Measurements from ENCODE around the gene TMBIM4.
"Not testable (repeated sequence)": the region's sequence is repeated elsewhere in the genome, so short reads cannot be mapped to it uniquely, and the experiment has no call there.

TMBIM4 gene

GRCh38 chr12:66169221-66170170 lies at the start of gene TMBIM4:
TSS of gene TMBIM4 (minus strand) at chr12:66169996. CDS start at chr12:66169951, 45 bp downstream.
- DNase-seq: peak; percentile 96

- DNase-seq: no peak
Observed at GRCh38 chr12:66217342-66217917, 47.6 kb upstream of the TMBIM4 start.

GRCh38 chr12:66213011-66213410 lies 43.2 kb upstream of the TMBIM4 start:
- DNase-seq: not testable (repeated sequence)

- not testable (repeated sequence) for DNase-seq
Observed at GRCh38 chr12:66211573-66211972, 41.8 kb upstream of the TMBIM4 start.

- peak; percentile 42 for DNase-seq
Observed at GRCh38 chr12:66210840-66211239, 41.0 kb upstream of the TMBIM4 start.

GRCh38 chr12:66206141-66206540 lies 36.3 kb upstream of the TMBIM4 start:
- no peak for DNase-seq

GRCh38 chr12:66203820-66204219 lies 34.0 kb upstream of the TMBIM4 start:
- DNase-seq: no peak

GRCh38 chr12:66199831-66200509 lies 30.2 kb upstream of the TMBIM4 start:
- DNase-seq: peak; percentile 22

GRCh38 chr12:66199141-66199540 lies 29.3 kb upstream of the TMBIM4 start:
- DNase-seq: no peak

GRCh38 chr12:66197495-66197921 lies 27.7 kb upstream of the TMBIM4 start:
- peak; percentile 53 for DNase-seq

GRCh38 chr12:66196806-66197205 lies 27.0 kb upstream of the TMBIM4 start:
- DNase-seq: no peak

- no peak for DNase-seq
Observed at GRCh38 chr12:66195242-66195641, 25.4 kb upstream of the TMBIM4 start.

GRCh38 chr12:66194122-66194521 lies 24.3 kb upstream of the TMBIM4 start:
- no peak for DNase-seq

- DNase-seq: no peak
Observed at GRCh38 chr12:66191547-66192126, 21.8 kb upstream of the TMBIM4 start.

- DNase-seq: peak; percentile 15
Observed at GRCh38 chr12:66190519-66191370, 20.9 kb upstream of the TMBIM4 start.

GRCh38 chr12:66189889-66190288 lies 20.1 kb upstream of the TMBIM4 start:
- no peak for DNase-seq

GRCh38 chr12:66189486-66189843 lies 19.7 kb upstream of the TMBIM4 start:
- no peak for DNase-seq

- peak; percentile 48 for DNase-seq
Observed at GRCh38 chr12:66188584-66189485, 19.0 kb upstream of the TMBIM4 start, which contains the start of gene IRAK3. TSS of gene IRAK3 (plus strand) at chr12:66189214. CDS start at chr12:66189300, 86 bp downstream.

GRCh38 chr12:66187821-66188220 lies 18.0 kb upstream of the TMBIM4 start:
- no peak for DNase-seq

GRCh38 chr12:66187036-66187435 lies 17.2 kb upstream of the TMBIM4 start:
- no peak for DNase-seq

GRCh38 chr12:66184822-66185221 lies 15.0 kb upstream of the TMBIM4 start:
- DNase-seq: not testable (repeated sequence)
